OCI-LY1 (cell line): ENCODE results near the gene EFCC1.

Experiments used
- EZH2 ChIP-seq: fragments of 200-600 bp; sonication (generic), shearing (Covaris generic); IDR thresholded peaks from 2 replicates; pipeline ENCODE4 v1.8.0; 2017; ENCODE audit warnings: borderline replicate concordance, mixed run types, mild to moderate bottlenecking, antibody characterized with exemption, low read length, moderate library complexity, mixed read lengths
- TF ChIP-seq, protein P1 (sequence below): fragments of 200-600 bp; sonication (generic), shearing (Covaris generic); IDR thresholded peaks from 2 replicates; pipeline ENCODE4 v1.5.1; 2017; ENCODE audit warnings: mild to moderate bottlenecking, antibody characterized with exemption, low read length, moderate library complexity, mixed read lengths

DNA sequence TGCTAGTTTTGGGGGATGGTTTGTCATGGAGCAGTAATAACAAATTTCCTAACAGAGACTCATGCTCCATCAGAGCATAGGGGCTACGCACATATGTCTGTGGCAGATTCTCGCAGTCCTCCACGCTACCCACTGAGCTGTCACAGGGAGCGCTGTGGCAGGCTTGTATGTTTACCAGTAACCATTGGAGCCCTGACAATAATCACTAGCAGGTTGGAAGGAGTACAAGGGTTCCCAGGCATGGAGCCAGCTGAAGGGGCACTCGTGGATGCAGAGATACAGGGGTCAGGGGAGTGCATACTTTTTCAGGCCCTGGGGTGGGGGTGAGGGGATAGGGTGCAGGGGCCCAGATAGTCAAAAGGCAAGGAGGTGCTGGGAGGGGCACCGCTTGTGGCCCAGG lies 51.6 kb downstream of the EFCC1 start:
- TF ChIP-seq, protein P1, sequence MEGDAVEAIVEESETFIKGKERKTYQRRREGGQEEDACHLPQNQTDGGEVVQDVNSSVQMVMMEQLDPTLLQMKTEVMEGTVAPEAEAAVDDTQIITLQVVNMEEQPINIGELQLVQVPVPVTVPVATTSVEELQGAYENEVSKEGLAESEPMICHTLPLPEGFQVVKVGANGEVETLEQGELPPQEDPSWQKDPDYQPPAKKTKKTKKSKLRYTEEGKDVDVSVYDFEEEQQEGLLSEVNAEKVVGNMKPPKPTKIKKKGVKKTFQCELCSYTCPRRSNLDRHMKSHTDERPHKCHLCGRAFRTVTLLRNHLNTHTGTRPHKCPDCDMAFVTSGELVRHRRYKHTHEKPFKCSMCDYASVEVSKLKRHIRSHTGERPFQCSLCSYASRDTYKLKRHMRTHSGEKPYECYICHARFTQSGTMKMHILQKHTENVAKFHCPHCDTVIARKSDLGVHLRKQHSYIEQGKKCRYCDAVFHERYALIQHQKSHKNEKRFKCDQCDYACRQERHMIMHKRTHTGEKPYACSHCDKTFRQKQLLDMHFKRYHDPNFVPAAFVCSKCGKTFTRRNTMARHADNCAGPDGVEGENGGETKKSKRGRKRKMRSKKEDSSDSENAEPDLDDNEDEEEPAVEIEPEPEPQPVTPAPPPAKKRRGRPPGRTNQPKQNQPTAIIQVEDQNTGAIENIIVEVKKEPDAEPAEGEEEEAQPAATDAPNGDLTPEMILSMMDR, result no peak
- TF ChIP-seq EZH2, result no peak
